HG02571 (cell line): ENCODE data around the gene CARD19.
"Not testable (repeated sequence)": the region's sequence is repeated elsewhere in the genome, so short reads cannot be mapped to it uniquely, and the experiment has no call there.

Source experiments
- ATAC-seq: cut with Tn5 transposase; IDR thresholded peaks from one replicate; pipeline ENCODE4 v1.9.1; 2021; ENCODE audit warnings: mild to moderate bottlenecking, moderate library complexity; ENCODE audit not compliant: unreplicated experiment

The CARD19 gene

DNA sequence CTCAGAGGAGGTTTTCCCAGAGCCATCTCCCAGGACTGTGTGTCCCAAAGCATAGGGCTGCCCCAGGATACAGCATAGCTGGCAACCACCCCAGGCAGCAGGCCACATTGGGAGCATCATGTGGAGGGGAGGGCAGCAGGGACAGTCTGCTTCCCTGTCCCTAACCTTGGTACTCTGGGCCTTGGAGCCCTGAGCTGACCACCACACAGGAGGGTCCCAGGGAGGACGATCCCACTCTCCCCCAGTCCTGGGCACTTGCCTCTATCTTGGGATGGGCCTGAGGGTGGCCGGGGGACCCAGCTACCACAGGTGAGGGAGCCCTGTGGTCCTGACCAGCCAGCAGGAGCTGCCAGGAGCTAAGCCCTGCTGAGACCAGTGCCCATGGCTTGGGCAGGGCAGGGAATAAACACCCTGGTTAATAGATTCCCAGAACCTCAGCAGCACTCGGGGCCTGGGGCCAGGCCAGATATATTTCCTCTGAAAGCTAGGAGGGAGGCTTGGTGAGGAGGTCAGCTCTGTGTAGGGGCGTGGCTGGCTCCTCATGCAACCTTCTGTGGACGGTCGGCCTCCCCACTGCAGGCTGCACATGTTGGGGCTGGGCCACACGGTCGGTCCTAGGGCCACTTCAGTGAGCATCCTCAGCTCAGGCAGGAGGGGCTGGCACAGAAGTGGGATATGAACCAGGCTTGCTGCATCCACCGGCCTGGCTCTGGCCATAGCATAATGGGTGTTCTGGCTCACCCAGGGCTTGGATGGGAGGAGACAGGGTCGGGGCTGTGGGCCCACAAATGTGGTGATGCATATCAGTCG, 33.9 kb downstream of the CARD19 start:
- ATAC-seq: no peak

DNA sequence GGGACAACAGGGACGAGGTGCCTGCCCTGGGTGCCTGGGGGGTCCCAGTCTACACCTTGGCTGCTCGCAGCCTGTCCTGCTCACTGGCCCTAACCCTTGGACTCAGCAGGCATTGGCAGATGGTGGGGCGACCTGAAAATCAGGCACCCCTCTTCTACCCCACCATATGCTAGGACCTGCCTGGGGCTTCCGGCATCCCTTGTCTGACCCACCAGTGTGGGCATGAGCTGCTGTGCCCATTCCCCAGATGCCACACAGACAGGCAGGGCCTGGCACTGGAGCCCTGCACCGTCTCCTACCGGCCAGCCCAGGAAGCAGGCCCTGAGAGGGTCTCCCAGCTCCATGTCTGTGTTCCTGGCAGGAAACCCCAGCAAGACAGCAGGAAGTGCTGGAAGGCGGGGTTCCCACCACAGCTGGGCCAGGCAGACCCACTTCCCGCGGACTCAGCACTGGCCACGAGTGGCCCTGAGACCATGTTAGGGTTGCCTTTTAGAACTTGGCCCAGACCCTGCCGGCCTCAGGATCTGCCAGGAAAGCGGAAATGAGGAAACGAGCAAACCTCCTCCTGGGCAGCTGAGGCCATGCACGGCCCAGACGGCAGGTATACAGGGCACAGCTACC, 35.0 kb downstream of the CARD19 start:
- ATAC-seq: no peak

DNA sequence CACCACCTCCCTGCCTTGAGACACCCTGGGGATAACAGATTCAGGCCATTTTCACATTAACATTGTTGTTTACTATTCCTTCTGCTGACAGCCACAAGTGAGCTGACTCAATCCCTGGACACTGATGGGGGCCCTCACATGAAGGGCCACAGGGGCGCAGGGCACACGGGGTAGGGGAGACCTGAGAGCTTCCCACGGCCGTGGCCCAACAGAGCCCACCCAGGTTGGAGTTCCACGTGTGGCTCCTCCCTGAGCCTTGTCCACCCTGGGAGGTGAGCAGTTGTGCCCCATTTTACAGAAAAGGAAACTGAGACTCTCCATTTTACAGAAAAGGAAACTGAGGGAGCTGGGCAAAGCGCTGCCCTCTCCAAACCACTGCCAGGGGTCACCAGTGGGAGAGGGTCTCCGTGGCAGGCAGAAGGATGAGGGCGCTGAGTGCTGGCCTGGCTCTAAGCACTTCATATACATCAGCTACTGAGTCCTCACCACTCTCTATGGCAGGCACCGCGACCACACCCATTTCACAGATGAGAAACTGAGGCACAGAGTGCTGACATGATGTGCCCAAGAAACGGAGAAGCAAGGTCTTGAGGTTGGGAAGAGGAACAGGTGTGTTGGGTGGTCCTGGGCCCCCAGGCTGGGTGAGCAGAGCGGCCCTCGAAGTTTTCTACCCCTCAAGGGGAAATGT, 35.7 kb downstream of the CARD19 start:
- ATAC-seq: no peak

DNA sequence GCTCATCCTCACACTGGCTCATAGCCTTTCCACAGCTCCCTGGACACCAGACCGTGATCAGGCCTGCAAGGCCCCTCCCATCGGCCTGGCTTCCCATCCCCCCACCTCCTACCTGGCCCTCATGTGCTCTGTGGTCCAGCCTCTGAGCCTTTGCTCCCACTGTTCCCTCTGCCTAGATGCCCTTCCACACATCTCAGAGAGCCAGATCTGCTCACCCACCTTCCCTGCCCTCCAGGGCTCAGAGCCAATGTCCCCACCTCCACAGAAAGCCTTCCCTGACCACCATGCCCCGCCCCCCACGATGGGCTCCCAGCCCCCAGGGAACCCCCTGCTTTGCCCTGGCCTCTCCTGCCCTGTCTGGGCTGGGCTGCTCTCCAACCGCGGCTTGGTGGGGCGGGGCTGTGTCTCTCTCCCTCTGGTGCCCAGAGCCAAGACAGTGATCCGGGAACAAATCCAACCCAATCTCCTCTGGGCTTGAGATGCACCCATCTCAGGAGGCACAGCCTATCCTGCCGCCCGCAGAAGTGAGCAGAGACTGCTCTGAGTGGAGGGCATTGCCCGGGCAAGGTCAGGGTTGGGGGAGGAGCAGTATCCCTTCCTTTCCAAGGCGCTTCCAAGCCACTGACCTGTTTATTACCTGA, 36.4 kb downstream of the CARD19 start:
- no peak for ATAC-seq

DNA sequence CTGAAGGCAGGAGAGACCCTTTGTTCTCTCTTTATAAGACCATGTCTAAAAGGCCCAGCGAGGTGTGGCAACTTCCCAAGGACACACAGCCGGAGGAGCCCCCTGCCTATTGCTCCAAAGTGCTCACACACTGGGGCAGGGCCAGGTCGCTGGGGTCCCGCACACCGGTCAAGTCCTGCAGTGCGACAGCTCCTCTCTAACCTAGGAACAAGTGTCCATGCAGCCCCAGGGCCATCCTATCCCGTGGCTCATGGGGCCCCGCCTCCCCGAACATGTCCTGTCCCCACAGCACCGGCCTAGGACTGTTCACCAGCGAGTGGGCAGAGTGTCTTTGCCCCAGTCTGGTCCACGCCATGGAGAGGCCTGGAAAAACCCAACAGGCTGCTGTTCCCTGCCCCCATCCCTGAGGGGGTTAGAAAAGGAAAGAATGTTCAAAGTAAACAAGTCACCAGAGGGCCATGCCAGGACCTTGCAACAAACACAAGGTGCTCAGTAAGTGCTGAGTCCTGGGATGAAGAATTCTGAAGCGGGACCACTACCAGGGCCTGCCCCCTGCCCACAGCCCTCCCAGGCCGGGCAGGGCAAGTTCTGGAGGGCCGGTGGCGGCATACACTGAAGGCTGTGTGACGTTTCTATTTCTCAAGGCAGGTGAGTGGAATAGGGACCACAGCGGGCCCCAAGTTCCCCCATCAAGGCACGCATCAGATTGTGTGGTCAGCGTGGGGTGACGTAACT, 37.1 kb downstream of the CARD19 start:
- ATAC-seq: no peak

DNA sequence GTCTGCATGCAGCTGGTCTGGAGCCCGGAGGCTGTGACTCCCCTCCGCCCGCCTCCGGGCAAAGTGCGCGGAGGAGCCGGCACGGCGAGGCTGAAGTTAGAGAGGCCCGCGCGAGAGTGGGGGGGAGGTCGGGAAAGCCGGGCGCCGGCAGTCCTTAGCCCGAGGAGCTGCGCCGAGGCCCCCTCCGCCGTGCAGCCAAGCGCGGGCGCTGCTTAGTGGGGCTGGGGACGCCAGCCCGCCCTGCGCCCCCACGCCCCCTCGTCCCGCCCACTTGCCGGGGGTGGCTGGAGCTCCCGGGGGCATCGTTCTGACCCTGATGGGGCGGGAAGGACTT, 37.6 kb downstream of the CARD19 start:
- ATAC-seq: peak; percentile 43

DNA sequence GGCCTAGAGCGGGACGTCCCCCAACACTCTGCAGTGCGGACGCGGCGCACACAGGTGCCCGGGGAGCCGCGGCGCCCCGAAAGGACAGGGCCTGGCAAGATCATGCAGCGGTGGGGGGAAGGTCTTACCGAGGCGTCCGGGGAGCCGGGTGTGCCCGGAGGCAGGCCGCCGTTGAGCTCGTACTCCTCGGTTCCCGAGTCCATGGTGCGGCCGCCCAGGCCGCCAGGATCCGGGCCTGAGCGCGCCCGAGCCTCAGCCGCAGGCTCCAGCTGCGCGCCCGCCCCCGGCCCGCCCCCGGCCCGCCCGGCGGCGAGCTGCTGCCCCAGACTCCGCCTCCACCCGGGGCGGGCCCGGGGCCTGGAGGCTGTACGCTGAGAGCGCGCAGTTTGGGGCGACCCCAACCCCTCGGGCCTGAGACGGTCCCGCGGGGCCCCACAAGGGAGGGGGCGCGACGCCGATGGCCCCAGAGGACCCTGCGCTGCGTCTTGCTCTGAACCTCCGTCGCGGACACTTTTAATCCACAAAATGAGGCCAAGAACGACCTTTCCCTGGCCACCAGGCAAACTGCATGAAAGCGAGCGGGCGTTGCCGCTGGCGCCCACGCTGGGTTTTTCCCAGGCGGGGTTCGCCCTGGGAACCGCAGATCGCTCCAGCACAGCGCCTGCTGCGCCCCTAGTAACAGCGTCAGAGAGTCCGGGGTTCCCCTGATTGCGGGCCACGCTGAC, 38.2 kb downstream of the CARD19 start, which contains the start of gene NINJ1:
NINJ1 (minus strand) TSS at position 237 of the 725 bp plus-strand sequence; CDS start at position 203, 34 bp downstream.
- ATAC-seq: peak; percentile 78

DNA sequence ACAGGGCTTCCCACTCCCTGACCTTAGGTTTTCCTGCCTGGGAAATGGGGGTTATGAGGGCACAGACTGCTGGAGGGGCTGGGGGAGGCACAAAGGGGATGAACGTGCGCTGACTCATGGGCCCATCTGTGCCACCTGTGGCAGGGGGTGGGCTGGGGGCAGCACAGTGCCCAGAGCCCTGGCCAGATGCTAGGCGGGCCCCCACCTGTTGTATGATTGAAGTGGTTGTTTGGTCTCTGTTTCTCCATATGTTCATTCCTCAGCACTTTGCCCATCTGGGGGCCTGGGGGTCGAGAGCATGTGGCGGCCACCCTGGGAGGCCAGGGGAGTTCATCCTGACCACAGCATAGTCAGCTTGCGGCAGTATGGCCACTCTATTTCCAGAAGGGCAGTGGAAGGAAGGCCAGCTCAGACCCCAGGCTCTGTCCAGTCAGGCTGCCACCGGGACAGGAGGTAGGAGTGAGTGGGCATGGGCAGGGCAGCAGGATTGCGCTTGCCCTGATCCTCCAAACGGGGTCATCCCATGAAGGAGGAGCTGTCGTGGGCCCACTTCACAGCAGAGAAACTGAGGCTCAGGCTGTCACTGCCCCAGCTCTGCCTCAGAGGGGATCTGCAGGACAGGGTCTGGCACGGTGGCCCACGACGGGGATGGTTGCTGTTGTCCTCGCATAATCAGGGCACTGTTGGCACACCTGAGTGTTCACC, 38.9 kb downstream of the CARD19 start:
- ATAC-seq: no peak

DNA sequence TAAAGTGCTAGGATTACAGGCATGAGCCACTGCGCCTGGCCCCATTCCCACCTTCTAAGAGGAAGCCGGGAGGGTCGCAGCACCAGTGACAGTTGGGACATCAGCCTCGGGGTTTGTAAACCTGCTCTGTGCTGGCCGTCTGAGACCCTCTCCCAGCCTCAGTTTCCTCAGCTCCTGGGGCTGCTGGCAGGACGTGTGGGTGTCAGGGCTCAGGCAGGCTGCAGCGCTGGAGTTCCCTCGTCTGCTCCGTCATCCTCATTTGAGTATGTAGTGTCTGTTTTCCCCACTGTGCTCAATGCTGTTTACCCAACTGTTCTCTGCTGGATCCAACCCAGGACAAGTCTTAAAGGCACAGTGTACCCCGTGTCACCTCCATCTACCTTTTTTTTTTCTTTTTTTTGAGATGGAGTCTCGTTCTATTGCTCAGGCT, 40.0 kb downstream of the CARD19 start:
- ATAC-seq: no peak

DNA sequence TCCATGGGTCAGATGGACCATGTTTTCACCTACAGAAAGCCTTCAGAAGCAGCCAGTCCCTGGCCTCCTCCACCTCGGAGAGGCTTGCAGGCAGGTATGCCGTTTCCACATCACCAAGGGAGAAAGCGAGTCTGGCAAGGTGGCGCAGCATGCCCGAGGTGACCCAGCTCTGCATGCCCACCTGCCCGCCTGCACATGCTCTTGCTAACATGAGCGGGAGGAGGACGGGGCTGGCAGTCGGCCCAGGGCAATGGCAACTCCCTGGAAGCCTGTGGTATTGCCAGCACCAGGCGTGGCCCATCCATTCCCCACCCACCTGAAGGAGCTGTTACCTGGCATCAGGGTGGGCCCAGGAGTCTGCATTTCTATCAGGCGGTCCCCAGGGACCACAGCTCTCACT, 41.3 kb downstream of the CARD19 start:
- ATAC-seq: no peak

DNA sequence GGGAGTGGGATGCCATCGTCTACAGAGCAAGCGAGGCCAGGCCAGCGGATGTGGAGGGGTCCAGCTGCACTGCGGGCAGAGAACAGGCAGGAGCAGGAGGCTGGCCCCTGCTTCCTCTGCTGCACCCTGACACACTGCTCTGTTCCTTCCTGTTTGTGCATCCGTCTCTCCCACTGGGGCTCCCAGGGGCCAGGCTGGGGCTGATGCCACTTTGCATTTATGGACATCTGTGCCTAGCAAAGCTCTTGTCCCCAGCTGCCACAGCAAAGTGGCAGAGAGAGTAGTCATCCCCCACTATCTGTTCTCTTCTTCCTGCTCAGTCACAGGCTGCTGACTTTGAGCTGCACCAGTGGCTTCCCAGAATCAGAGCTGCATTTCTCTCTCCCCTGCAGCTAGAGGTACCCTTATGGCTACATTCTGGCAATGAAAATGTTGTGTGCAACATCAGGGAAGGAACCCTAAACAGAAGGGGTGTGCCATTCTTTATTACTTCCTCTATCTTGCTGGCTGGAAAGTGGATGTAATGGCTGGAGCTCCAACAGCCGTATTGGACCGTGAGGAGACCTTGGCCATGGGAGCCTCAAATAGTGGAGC, 42.3 kb downstream of the CARD19 start:
- no peak for ATAC-seq

DNA sequence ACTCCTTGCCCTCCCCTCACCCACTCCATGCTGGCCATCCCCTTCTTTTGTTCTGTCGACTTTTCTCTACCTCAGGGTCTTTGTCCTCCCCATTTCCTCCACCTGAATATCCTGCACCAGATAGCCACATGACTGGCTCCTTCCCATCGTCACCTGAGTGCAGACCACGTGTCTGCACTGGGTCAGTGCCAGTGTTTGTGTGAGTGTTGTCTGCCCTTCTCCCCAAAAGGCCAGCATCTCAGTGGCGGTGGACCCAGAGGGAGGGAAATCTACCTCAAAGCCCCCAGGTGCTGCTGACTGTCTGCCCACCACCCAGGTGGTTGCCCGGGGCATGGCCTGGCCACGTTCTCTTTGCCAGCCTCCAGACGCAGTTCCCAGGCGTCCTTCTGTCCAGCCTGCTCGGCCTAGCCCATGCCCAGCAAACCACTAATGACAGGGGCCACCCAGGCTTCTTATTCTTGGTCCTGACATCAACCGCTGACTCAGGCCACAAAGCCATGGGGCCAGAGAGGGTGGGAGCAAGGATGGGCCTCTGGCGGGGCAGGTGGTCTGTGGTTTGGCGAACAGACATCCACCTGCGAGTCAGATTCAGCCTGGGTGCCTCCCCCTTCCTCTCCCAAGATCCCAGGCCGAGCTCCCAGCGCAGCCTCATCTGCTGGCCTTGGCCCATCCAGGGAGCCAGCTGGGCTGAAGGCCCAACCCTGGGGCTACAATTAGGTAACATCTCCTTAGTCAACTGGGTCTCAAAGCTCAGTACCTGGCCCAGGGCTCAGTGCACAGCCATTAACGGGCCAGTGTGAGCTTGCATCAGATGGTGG, 43.6 kb downstream of the CARD19 start:
- ATAC-seq: no peak

DNA sequence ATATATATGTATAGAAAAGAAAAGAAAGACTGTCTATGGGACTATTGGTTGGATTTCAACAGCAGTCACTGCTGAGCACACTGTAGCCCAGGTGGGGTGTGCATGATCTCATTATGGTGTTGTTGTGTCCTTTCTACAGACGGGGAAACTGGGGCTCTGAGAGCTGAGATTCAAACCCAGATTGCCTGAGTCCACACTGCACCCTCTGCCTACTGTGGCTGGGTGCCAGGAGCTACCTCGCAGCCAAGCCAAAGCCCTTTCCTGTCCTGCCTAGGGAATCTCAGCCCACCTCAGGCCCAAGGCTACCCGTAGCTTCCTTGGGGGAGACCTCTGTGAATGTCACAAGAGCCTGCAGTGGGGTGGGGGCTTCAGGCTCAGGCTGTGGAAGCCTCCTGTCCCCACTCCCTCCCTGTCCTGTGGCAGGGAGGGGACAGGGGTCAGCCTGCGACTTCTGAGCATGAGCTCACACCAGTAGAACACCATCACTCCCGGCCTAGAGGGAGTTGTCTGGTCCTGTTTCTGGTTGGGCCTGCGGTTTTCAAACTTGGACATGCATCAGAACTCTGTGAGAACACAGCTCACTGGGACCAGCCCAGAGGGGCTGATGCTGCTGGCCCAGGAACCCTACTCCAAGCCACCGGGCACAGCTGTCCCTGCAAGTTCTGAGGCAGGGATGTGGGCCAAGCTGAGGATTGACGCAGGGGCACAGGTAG, 45.9 kb downstream of the CARD19 start:
- ATAC-seq: no peak

DNA sequence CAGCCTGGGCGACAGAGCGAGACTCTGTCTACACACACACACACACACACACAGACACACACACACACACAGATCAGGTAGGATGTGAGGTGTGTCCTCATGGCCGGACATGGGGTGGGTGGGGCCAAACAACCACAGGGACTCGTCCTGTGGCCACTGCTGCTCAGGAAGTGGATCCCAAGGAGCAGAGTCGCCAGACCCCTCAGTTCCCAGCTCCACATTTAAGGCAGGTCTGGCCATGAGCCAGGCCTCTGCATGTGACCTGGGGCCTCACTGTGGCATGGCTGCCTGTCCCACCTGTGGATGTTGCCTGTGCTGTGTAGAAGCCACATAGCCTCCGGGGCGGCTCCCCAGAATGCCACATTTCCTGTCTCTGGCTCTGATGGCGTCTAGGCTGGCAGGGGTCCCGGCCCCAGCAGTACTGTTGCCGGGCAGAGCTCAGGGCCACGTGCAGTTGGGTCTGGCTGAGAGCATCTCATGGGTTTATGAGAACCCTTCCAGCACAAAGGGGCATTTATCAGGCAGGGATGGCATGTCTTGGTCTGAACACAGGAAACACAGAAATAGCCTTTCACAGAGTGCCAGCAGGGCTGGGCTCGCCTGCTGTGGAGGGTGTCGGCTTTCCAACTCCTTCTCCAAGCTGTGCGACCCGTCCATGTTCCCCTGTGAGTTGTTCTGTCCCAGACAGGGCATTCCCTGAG, 48.0 kb downstream of the CARD19 start:
- no peak for ATAC-seq

DNA sequence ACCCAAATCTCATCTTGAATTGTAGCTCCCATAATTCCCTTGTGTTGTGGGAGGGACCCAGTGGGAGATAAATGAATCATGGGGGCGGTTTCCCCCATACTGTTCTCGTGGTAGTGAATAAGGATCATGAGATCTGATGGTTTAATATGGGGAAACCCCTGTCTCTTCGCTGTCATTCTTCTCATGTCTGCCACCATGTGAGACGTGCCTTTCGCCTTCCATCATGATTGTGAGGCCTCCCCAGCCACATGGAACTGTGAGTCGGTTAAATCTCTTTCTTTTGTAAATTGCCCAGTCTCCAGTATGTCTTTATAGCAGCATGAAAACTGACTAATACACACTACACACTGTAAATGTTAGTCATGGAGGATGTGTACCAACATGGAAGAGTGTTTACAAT, 50.7 kb downstream of the CARD19 start:
- ATAC-seq: not testable (repeated sequence)

DNA sequence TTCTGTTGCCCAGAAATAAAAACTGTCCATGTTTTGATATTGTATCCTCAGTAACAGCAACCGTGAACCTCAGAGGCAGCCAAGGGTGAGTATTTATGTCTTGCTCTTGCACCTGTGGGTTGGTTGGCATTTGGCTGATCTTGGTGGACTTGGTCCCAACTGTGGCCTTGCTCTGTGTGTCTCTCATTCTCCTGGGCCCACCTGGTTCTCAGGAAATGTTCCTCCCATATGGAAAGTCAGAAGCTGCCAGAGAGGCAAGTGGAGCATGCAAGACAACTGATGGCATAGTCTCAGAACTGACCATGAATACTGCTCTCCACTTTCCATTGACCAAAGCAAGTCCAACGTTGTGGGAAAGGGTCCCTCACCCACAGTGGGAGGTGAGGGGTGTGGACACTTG, 51.6 kb downstream of the CARD19 start:
- no peak for ATAC-seq

DNA sequence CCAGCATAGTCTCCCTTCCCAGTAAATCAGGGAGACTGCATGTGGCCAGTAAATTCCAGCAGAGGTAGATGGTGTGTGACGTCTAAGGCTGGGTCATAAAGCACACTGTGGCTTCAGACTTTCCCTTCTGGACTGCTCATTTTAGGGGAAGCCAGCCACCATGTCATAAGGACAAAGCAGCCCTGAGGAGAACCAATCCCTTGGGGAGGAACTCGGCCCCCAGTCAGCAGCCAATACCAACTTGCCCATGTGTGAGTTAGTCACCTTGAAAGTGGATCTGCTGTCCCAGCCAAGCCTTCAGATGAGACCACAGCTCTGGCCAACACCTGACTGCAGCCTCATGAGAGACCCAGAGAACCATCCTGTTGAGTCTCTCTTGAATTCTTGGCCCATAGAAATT, 52.7 kb downstream of the CARD19 start:
- no peak for ATAC-seq
